HepG2 (cell line): ENCODE results near the gene ALG10. TPM values are rescaled to one million over a fixed set of nuclear protein-coding genes. Genes with fewer than 3 reads are reported as not detected.

Experiments
- CTCF ChIP-seq: sonication (generic); formaldehyde crosslinking; IDR thresholded peaks from 2 replicates; pipeline ENCODE4 v1.5.0; 2020; ENCODE audit warnings: mild to moderate bottlenecking, missing genetic modification reagents, moderate library complexity
- FOXM1 ChIP-seq: sonication (generic); formaldehyde crosslinking; IDR thresholded peaks from 2 replicates; pipeline ENCODE4 v1.5.0; 2020; ENCODE audit warnings: missing genetic modification reagents
- GATAD1 ChIP-seq: IDR thresholded peaks from 2 replicates; pipeline ENCODE4 v1.6.1; 2016; ENCODE audit warnings: missing genetic modification reagents, missing compliant biosample characterization
- HES4 ChIP-seq: sonication (generic); formaldehyde crosslinking; IDR thresholded peaks from 2 replicates; pipeline ENCODE4 v1.9.0; 2021; ENCODE audit warnings: mild to moderate bottlenecking, missing genetic modification reagents, borderline replicate concordance
- ISX ChIP-seq: sonication (generic); formaldehyde crosslinking; conservative IDR thresholded peaks from 2 replicates; pipeline ENCODE4 v1.5.0; 2020; ENCODE audit warnings: missing genetic modification reagents
- JARID2 ChIP-seq: sonication (generic); formaldehyde crosslinking; IDR thresholded peaks from 2 replicates; pipeline ENCODE4 v1.8.1; 2023; ENCODE audit warnings: missing genetic modification reagents, inconsistent platforms; ENCODE audit not compliant: insufficient replicate concordance
- KLF15 ChIP-seq: sonication (generic); formaldehyde crosslinking; IDR thresholded peaks from 2 replicates; pipeline ENCODE4 v1.8.1; 2023; ENCODE audit warnings: borderline replicate concordance, mild to moderate bottlenecking, inconsistent platforms, missing genetic modification reagents, mixed read lengths
- NFYC ChIP-seq: IDR thresholded peaks from 2 replicates; pipeline ENCODE4 v1.6.1; 2016; ENCODE audit warnings: missing genetic modification reagents, missing compliant biosample characterization
- ZHX2 ChIP-seq, 2 experiments: sonication (generic) in 1 of 2; formaldehyde crosslinking in 1 of 2; IDR thresholded peaks; 2 replicates each; pipeline versions ENCODE4 v1.6.1 to v1.9.0; 2014 to 2022; ENCODE audit warnings: antibody characterized with exemption in 1 of 2, borderline replicate concordance in 1 of 2, inconsistent platforms in 1 of 2, low read depth in 1 of 2, missing genetic modification reagents in 1 of 2
- ZKSCAN1 ChIP-seq: fragments of 150-350 bp; IDR thresholded peaks from 2 replicates; pipeline ENCODE4 v1.6.1; 2014; ENCODE audit warnings: low read length
- ZNF362 ChIP-seq: sonication (generic); formaldehyde crosslinking; IDR thresholded peaks from 2 replicates; pipeline ENCODE4 v1.4.0; 2020; ENCODE audit warnings: missing genetic modification reagents, mild to moderate bottlenecking, borderline replicate concordance
- ZNF44 ChIP-seq: sonication (generic); formaldehyde crosslinking; IDR thresholded peaks from 2 replicates; pipeline ENCODE4 v1.5.1; 2020; ENCODE audit warnings: mild to moderate bottlenecking, missing genetic modification reagents
- ZNF687 ChIP-seq: sonication (generic); formaldehyde crosslinking; IDR thresholded peaks from 2 replicates; pipeline ENCODE4 v1.5.1; 2020; ENCODE audit warnings: mild to moderate bottlenecking, missing genetic modification reagents, moderate library complexity
- ZNF746 ChIP-seq: sonication (generic); formaldehyde crosslinking; IDR thresholded peaks from 2 replicates; pipeline ENCODE4 v1.8.0; 2022; ENCODE audit warnings: mild to moderate bottlenecking, missing genetic modification reagents
- polyA plus RNA-seq, 8 experiments: library from polyadenylated mRNA; depleted of rRNA in 3 of 8; stranded (reverse) in 7 of 8; unstranded in 1 of 8; fragments of >200 nt; fragmentation: Illumina TruSeq in 4 of 8; extraction: Trizol in 4 of 8; gene quantifications; 2 replicates each; pipeline versions ENCODE4 v1.2.1 to v1.2.3, GENCODE V29; 2011 to 2016; ENCODE audit warnings: low read depth in 4 of 8, missing spikeins in 1 of 8, mixed read lengths in 1 of 8; ENCODE audit not compliant: insufficient read depth in 1 of 8
- total RNA-seq, 5 experiments: library from RNA; depleted of rRNA; stranded (reverse); fragments of >200 nt; fragmentation: Illumina TruSeq; extraction: Trizol; gene quantifications; 2 replicates each; pipeline ENCODE4 v1.2.3, GENCODE V29; 2016; ENCODE audit warnings: low read depth in 1 of 5

Gene ALG10
- total and polyA plus RNA-seq, 2 of the 13 experiments (the other 11 are each of a cell fraction or from before 2014, with no cell fraction given): 7.9 to 17.4 TPM

- TF ChIP-seq ZKSCAN1 (no peak), NFYC (peak; percentile 25; the same call in 1 of the 2 replicates), FOXM1 (CRISPR knock-in tag) (no peak), JARID2 (no peak), ZHX2 (IDR thresholded peaks at IDR 0.05; ENCODE audit: low read depth) (peak; percentile 73), ZHX2 (CRISPR knock-in tag; IDR thresholded peaks at IDR 0.05; ENCODE audit: borderline replicate concordance) (no peak), ZNF687 (CRISPR knock-in tag) (peak; percentile 73), GATAD1 (CRISPR knock-in tag) (peak; percentile 98), ZNF746 (CRISPR knock-in tag) (0 out of 2 replicates have a peak, but pooled peaks have one; percentile 41), CTCF (CRISPR knock-in tag) (peak; percentile 68), ISX (CRISPR knock-in tag) (no peak), KLF15 (CRISPR knock-in tag) (no peak), ZNF44 (CRISPR knock-in tag) (no peak), HES4 (CRISPR knock-in tag) (no peak), ZNF362 (CRISPR knock-in tag) (peak; percentile 97)
These were observed at the start of gene ALG10 (continued) for GRCh38 chr12:34022079-34022830.
